HepG2 (cell line): ENCODE data around the gene WDR6. TPM values are rescaled to one million over a fixed set of nuclear protein-coding genes. Genes with fewer than 3 reads are reported as not detected.
A peak's percentile ranks its signal among the peaks of the same experiment; 100 is the strongest.

Source experiments
- DRAP1 ChIP-seq: IDR thresholded peaks from 2 replicates; pipeline ENCODE4 v1.6.1; 2016; ENCODE audit warnings: missing genetic modification reagents, missing compliant biosample characterization
- ELF3 ChIP-seq: IDR thresholded peaks from 2 replicates; pipeline ENCODE4 v1.6.1; 2016; ENCODE audit warnings: missing genetic modification reagents, missing compliant biosample characterization
- HOXA3 ChIP-seq: sonication (generic); formaldehyde crosslinking; IDR thresholded peaks from 2 replicates; pipeline ENCODE4 v1.5.0; 2020; ENCODE audit warnings: missing genetic modification reagents
- KDM4B ChIP-seq: sonication (generic); formaldehyde crosslinking; IDR thresholded peaks from 2 replicates; pipeline ENCODE4 v1.4.0; 2020; ENCODE audit warnings: missing genetic modification reagents
- KMT2B ChIP-seq: IDR thresholded peaks from 2 replicates; pipeline ENCODE4 v1.6.1; 2016; ENCODE audit warnings: missing genetic modification reagents, missing compliant biosample characterization
- MTA3 ChIP-seq: sonication (generic); formaldehyde crosslinking; IDR thresholded peaks from 2 replicates; pipeline ENCODE4 v1.4.0; 2020; ENCODE audit warnings: missing genetic modification reagents
- PCBP1 ChIP-seq: fragments of 200-400 bp; formaldehyde crosslinking; IDR thresholded peaks from 2 replicates; pipeline ENCODE4 v1.6.1; 2017; ENCODE audit warnings: mild to moderate bottlenecking, low read depth, low read length, borderline replicate concordance
- PHF8 ChIP-seq: sonication (generic); formaldehyde crosslinking; IDR thresholded peaks from 2 replicates; pipeline ENCODE4 v1.5.0; 2020; ENCODE audit warnings: missing genetic modification reagents
- SAFB2 ChIP-seq: sonication (generic); formaldehyde crosslinking; IDR thresholded peaks from 2 replicates; pipeline ENCODE4 v1.5.1; 2020; ENCODE audit warnings: missing genetic modification reagents, low read depth, mild to moderate bottlenecking, borderline replicate concordance
- SIN3B ChIP-seq: fragments of 150-350 bp; IDR thresholded peaks from 2 replicates; pipeline ENCODE4 v1.6.1; 2014; ENCODE audit warnings: low read length
- SP1 ChIP-seq, 2 experiments: fragments of 450-650 bp in 1 of 2; sonication (generic) in 1 of 2; formaldehyde crosslinking in 1 of 2; IDR thresholded peaks; 2 replicates each; pipeline versions ENCODE4 v1.4.0 to v1.6.1; 2016 to 2020; ENCODE audit warnings: missing genetic modification reagents in 1 of 2
- SP5 ChIP-seq: IDR thresholded peaks from 2 replicates; pipeline ENCODE4 v1.6.1; 2016; ENCODE audit warnings: low read depth, borderline replicate concordance
- TBX2 ChIP-seq: sonication (generic); formaldehyde crosslinking; IDR thresholded peaks from 2 replicates; pipeline ENCODE4 v1.5.0; 2020; ENCODE audit warnings: missing genetic modification reagents, mild to moderate bottlenecking, borderline replicate concordance
- ZBTB20 ChIP-seq: sonication (generic); formaldehyde crosslinking; IDR thresholded peaks from 2 replicates; pipeline ENCODE4 v1.8.1; 2023; ENCODE audit warnings: missing genetic modification reagents, low read depth, mild to moderate bottlenecking, borderline replicate concordance
- ZBTB21 ChIP-seq: sonication (generic); formaldehyde crosslinking; IDR thresholded peaks from 2 replicates; pipeline ENCODE4 v1.4.0; 2020; ENCODE audit warnings: missing genetic modification reagents
- ZBTB3 ChIP-seq: sonication (generic); formaldehyde crosslinking; IDR thresholded peaks from 2 replicates; pipeline ENCODE4 v1.4.0; 2020; ENCODE audit warnings: low read depth, mild to moderate bottlenecking, moderate library complexity, missing genetic modification reagents, borderline replicate concordance
- ZFAT ChIP-seq: sonication (generic); formaldehyde crosslinking; conservative IDR thresholded peaks from 2 replicates; pipeline ENCODE4 v1.8.1; 2023; ENCODE audit warnings: missing genetic modification reagents, inconsistent platforms
- ZFP82 ChIP-seq: sonication (generic); formaldehyde crosslinking; IDR thresholded peaks from 2 replicates; pipeline ENCODE4 v1.5.1; 2020; ENCODE audit warnings: mild to moderate bottlenecking, missing genetic modification reagents, borderline replicate concordance
- ZFYVE20 ChIP-seq: sonication (generic); formaldehyde crosslinking; IDR thresholded peaks from 2 replicates; pipeline ENCODE4 v1.8.0; 2023; ENCODE audit warnings: low read depth, mild to moderate bottlenecking, moderate library complexity, missing genetic modification reagents, borderline replicate concordance
- ZNF251 ChIP-seq: sonication (generic); formaldehyde crosslinking; IDR thresholded peaks from 2 replicates; pipeline ENCODE4 v1.9.0; 2021; ENCODE audit warnings: mild to moderate bottlenecking, missing genetic modification reagents
- ZNF333 ChIP-seq: sonication (generic); formaldehyde crosslinking; IDR thresholded peaks from 2 replicates; pipeline ENCODE4 v1.4.0; 2020; ENCODE audit warnings: mild to moderate bottlenecking, missing genetic modification reagents, borderline replicate concordance
- ZNF430 ChIP-seq: sonication (generic); formaldehyde crosslinking; IDR thresholded peaks from 2 replicates; pipeline ENCODE4 v1.9.0; 2021; ENCODE audit warnings: mild to moderate bottlenecking, missing genetic modification reagents
- ZNF562 ChIP-seq: sonication (generic); formaldehyde crosslinking; IDR thresholded peaks from 2 replicates; pipeline ENCODE4 v1.8.0; 2022; ENCODE audit warnings: missing genetic modification reagents, borderline replicate concordance
- ZNF691 ChIP-seq: sonication (generic); formaldehyde crosslinking; IDR thresholded peaks from 2 replicates; pipeline ENCODE4 v1.4.0; 2020; ENCODE audit warnings: missing genetic modification reagents, low read depth, mild to moderate bottlenecking, borderline replicate concordance
- polyA plus RNA-seq, 8 experiments: library from polyadenylated mRNA; depleted of rRNA in 3 of 8; stranded (reverse) in 7 of 8; unstranded in 1 of 8; fragments of >200 nt; fragmentation: Illumina TruSeq in 4 of 8; extraction: Trizol in 4 of 8; gene quantifications; 2 replicates each; pipeline versions ENCODE4 v1.2.1 to v1.2.3, GENCODE V29; 2011 to 2016; ENCODE audit warnings: low read depth in 4 of 8, missing spikeins in 1 of 8, mixed read lengths in 1 of 8; ENCODE audit not compliant: insufficient read depth in 1 of 8
- total RNA-seq, 5 experiments: library from RNA; depleted of rRNA; stranded (reverse); fragments of >200 nt; fragmentation: Illumina TruSeq; extraction: Trizol; gene quantifications; 2 replicates each; pipeline ENCODE4 v1.2.3, GENCODE V29; 2016; ENCODE audit warnings: low read depth in 1 of 5
- TF ChIP-seq, protein P1 (sequence below): IDR thresholded peaks from 2 replicates; pipeline ENCODE4 v1.6.1; 2016; ENCODE audit warnings: mild to moderate bottlenecking

WDR6 gene
- total and polyA plus RNA-seq, 2 of the 13 experiments (the other 11 are each of a cell fraction or from before 2014, with no cell fraction given), result 73.4 to 139 TPM

DNA sequence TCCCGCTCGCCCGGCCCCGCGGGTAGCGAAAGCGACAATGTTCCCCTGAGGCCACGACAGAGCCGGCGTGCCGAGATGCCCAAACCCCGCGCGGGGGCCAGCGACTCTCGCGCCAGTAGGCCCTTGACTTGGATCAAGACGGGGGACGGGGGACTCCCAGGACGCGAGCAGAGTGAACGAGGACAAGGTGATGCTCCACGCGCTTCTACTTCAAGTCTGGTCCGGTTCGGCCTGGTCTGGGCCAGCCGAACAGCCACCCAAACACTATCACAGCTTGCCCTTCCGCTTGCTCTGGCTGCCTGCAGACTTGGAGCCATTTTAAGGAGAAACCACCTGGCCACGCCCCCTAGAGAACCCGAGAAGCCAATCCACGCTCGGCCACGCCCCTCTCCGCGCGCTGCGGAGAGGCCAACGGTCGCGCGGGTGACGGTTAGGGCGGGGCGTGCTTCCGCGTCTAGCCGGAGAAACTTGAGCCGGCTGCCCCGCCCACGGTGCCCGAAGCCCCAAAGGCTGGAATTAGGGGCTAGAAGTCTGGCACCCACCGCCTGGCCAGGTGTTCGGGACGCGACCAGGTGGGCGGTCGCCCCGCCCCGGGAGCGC is 14.1 kb downstream of the WDR6 start (continued):
- TF ChIP-seq DRAP1 (CRISPR knock-in tag), result peak; percentile 100
- TF ChIP-seq ZBTB21 (CRISPR knock-in tag), result 0 out of 2 replicates have a peak, but pooled peaks have one; percentile 34
- TF ChIP-seq ZFP82 (CRISPR knock-in tag), result peak; percentile 92; the same call in 1 of the 2 replicates
- peak; percentile 87; the same call in 1 of the 2 replicates for TF ChIP-seq ZFYVE20 (CRISPR knock-in tag)
- TF ChIP-seq MTA3, result no peak
- TF ChIP-seq ZFAT, result 0 out of 2 replicates have a peak, but pooled peaks have one; percentile 4
- peak; percentile 62; the same call in 1 of the 2 replicates for TF ChIP-seq TBX2 (CRISPR knock-in tag)
- no peak for TF ChIP-seq ZNF333 (CRISPR knock-in tag)
- TF ChIP-seq SIN3B, result peak; percentile 57; the same call in 1 of the 2 replicates
- 0 out of 2 replicates have a peak, but pooled peaks have one; percentile 25 for TF ChIP-seq ZBTB3 (CRISPR knock-in tag)
- TF ChIP-seq ZNF562, result no peak
- TF ChIP-seq, protein P1, sequence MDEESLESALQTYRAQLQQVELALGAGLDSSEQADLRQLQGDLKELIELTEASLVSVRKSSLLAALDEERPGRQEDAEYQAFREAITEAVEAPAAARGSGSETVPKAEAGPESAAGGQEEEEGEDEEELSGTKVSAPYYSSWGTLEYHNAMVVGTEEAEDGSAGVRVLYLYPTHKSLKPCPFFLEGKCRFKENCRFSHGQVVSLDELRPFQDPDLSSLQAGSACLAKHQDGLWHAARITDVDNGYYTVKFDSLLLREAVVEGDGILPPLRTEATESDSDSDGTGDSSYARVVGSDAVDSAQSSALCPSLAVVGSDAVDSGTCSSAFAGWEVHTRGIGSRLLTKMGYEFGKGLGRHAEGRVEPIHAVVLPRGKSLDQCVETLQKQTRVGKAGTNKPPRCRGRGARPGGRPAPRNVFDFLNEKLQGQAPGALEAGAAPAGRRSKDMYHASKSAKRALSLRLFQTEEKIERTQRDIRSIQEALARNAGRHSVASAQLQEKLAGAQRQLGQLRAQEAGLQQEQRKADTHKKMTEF (CRISPR knock-in tag), result 0 out of 2 replicates have a peak, but pooled peaks have one; percentile 15
- no peak for TF ChIP-seq SAFB2
- no peak for TF ChIP-seq HOXA3 (CRISPR knock-in tag)
- peak; percentile 68 for TF ChIP-seq SP5 (CRISPR knock-in tag)
- TF ChIP-seq KDM4B (CRISPR knock-in tag), result 0 out of 2 replicates have a peak, but pooled peaks have one; percentile 46
- peak; percentile 55 for TF ChIP-seq ZBTB20 (CRISPR knock-in tag)
- TF ChIP-seq ZNF251 (CRISPR knock-in tag), result 0 out of 2 replicates have a peak, but pooled peaks have one; percentile 29
- TF ChIP-seq ZNF430, result peak; percentile 68
- TF ChIP-seq KMT2B (CRISPR knock-in tag), result peak; percentile 20; the same call in 1 of the 2 replicates
- TF ChIP-seq PCBP1, result 0 out of 2 replicates have a peak, but pooled peaks have one; percentile 59
- TF ChIP-seq SP1 (IDR thresholded peaks at IDR 0.05), result no peak
- peak; percentile 83 for TF ChIP-seq SP1 (CRISPR knock-in tag; IDR thresholded peaks at IDR 0.05)
- TF ChIP-seq ZNF691, result peak; percentile 66; the same call in 1 of the 2 replicates
- TF ChIP-seq ELF3 (CRISPR knock-in tag), result peak; percentile 70; the same call in 1 of the 2 replicates
- peak; percentile 86 for TF ChIP-seq PHF8 (CRISPR knock-in tag)
